ENCODE measurements around the gene CLCN4.

DNA sequence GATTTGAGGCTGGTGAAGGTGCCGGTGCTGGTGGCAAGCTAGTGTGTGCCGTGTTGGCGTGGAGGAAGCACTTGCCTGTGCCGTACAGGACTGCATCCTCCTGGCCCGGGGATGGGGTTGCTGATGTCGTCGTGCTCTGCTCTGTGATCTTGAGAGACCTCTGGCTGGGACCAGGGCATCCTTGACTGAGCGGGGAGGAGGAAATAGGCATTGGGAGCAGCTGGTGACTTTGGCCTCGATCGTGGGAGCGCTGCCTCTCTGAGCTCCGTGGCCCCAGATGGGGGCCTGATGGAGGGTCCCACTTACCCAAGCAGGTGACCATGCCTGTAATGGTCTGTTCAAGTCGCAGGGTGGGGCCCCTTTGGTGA is 31.5 kb upstream of the CLCN4 start:
- TF ChIP-seq SP2 (IDR thresholded peaks at IDR 0.05; ENCODE audit: low read length) (no peak), CTCF (IDR thresholded peaks at IDR 0.05; ENCODE audit: control extremely low read depth in 1 of 3, insufficient read depth in 1 of 3, low read depth in 1 of 3, low read length in 3 of 3) (no peak), TCF12 (IDR thresholded peaks at IDR 0.05; ENCODE audit: low read depth, low read length) (no peak), POLR2AphosphoS5 (IDR thresholded peaks at IDR 0.05; ENCODE audit: low read depth, low read length) (no peak), JUND (IDR thresholded peaks at IDR 0.05; ENCODE audit: low read length) (no peak)
- TF ChIP-seq, protein P1, sequence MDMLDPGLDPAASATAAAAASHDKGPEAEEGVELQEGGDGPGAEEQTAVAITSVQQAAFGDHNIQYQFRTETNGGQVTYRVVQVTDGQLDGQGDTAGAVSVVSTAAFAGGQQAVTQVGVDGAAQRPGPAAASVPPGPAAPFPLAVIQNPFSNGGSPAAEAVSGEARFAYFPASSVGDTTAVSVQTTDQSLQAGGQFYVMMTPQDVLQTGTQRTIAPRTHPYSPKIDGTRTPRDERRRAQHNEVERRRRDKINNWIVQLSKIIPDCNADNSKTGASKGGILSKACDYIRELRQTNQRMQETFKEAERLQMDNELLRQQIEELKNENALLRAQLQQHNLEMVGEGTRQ (IDR thresholded peaks at IDR 0.05; ENCODE audit: low read length): no peak
